HL-60 (cell line): ENCODE results near the gene NOXO1.

Source experiments
- DNase-seq, 2 experiments: peaks; one replicate each; pipeline ENCODE4 v3.0.0-alpha.2; 2010 to 2020; ENCODE audit warnings: low read depth in 1 of 2, low spot score in 1 of 2
- H3K27ac ChIP-seq: fragments of 250-450 bp; sonication (Bioruptor Pico); replicated peaks from 2 replicates; pipeline ENCODE4 v1.5.1; 2020; ENCODE audit warnings: mild to moderate bottlenecking, moderate library complexity
- H3K27me3 ChIP-seq: fragments of 250-450 bp; sonication (Bioruptor Pico); 2 replicates; pipeline ENCODE4 v1.5.1; 2021; ENCODE audit warnings: mild to moderate bottlenecking, moderate library complexity; ENCODE audit not compliant: insufficient read depth, poor library complexity, severe bottlenecking
- H3K4me3 ChIP-seq: replicated peaks from 2 replicates; pipeline ENCODE4 v1.5.1; 2011; ENCODE audit warnings: mild to moderate bottlenecking, control low read depth, low read length; ENCODE audit not compliant: insufficient read depth
- CTCF ChIP-seq: IDR thresholded peaks from one replicate; pipeline ENCODE4 v1.5.1; 2011; ENCODE audit warnings: low read length, control low read depth, inconsistent platforms; ENCODE audit not compliant: insufficient read depth
- GABPA ChIP-seq: IDR thresholded peaks from 2 replicates; pipeline ENCODE4 v1.6.1; 2012; ENCODE audit warnings: low read depth
- POLR2AphosphoS5 ChIP-seq: IDR thresholded peaks from 2 replicates; pipeline ENCODE4 v1.6.1; 2012; ENCODE audit warnings: low read depth
- REST ChIP-seq: IDR thresholded peaks from 2 replicates; pipeline ENCODE4 v1.6.1; 2012; ENCODE audit warnings: low read depth; ENCODE audit not compliant: insufficient replicate concordance
- SPI1 ChIP-seq: IDR thresholded peaks from 2 replicates; pipeline ENCODE4 v1.6.1; 2012; ENCODE audit warnings: low read depth, mild to moderate bottlenecking, borderline replicate concordance

NOXO1 gene

GRCh38 chr16:2006317-2006716 lies 25.0 kb upstream of the NOXO1 start:
- Histone ChIP-seq H3K27ac (no peak overlapping the region), H3K4me3 (no peak overlapping the region), H3K27me3 (no peaks in the 10 kb centered on the region)
- TF ChIP-seq CTCF (no peak), GABPA (no peak), SPI1 (no peak), REST (no peak), POLR2AphosphoS5 (no peak)
- no peak for DNase-seq

- TF ChIP-seq POLR2AphosphoS5 (no peak), REST (no peak), SPI1 (no peak), CTCF (no peak), GABPA (no peak)
- Histone ChIP-seq H3K4me3 (no peak overlapping the region), H3K27ac (no peak overlapping the region), H3K27me3 (no peaks in the 10 kb centered on the region)
- no peak for DNase-seq
Observed at GRCh38 chr16:2005646-2006045, 24.4 kb upstream of the NOXO1 start.

- Histone ChIP-seq H3K27ac (no peak overlapping the region), H3K27me3 (no peaks in the 10 kb centered on the region), H3K4me3 (no peak overlapping the region)
- DNase-seq, result no peak
- TF ChIP-seq CTCF, result no peak
- TF ChIP-seq REST, result no peak
- no peak for TF ChIP-seq POLR2AphosphoS5
- no peak for TF ChIP-seq GABPA
- no peak for TF ChIP-seq SPI1
Observed at GRCh38 chr16:2004795-2005517, 23.7 kb upstream of the NOXO1 start.
